Subcutaneous adipose tissue (tissue), 4 donors: ENCODE results near the gene ETFBKMT. TPM values are rescaled to one million over a fixed set of nuclear protein-coding genes. Genes with fewer than 3 reads are reported as not detected.

ENCODE experiments used
- CTCF ChIP-seq: fragments of 450-650 bp; IDR thresholded peaks from one replicate; pipeline ENCODE4 v1.5.1; 2016; ENCODE audit warnings: low read depth, mild to moderate bottlenecking, control low read depth, antibody characterized with exemption, moderate library complexity
- total RNA-seq, 4 donors: library from RNA; depleted of rRNA; stranded (reverse); fragments of >200 nt; gene quantifications; one replicate each; pipeline ENCODE4 v1.1.0, GENCODE V29; 2016

The ETFBKMT gene
- total RNA-seq, 4 donors from 2014 or later = 1.9 to 5.7 (median 4.3) TPM

GRCh38 chr12:31655792-31656191 lies 3.7 kb upstream of the ETFBKMT start:
- no peak for TF ChIP-seq CTCF

- TF ChIP-seq CTCF = no peak
These were observed 909 bp upstream of the ETFBKMT start for GRCh38 chr12:31658471-31659086.

GRCh38 chr12:31662176-31662849 lies 2.8 kb downstream of the ETFBKMT start:
- TF ChIP-seq CTCF = no peak

GRCh38 chr12:31663576-31663975 lies 4.1 kb downstream of the ETFBKMT start:
- TF ChIP-seq CTCF = no peak

- TF ChIP-seq CTCF = no peak
These were observed 4.5 kb downstream of the ETFBKMT start for GRCh38 chr12:31664038-31664437.

- TF ChIP-seq CTCF = no peak
These were observed 9.5 kb downstream of the ETFBKMT start for GRCh38 chr12:31669020-31669419.

- no peak for TF ChIP-seq CTCF
These were observed 13.0 kb downstream of the ETFBKMT start for GRCh38 chr12:31672521-31672920.
